Gastrocnemius medialis (tissue), 4 donors: ENCODE measurements around the gene TMEM217.

Source experiments
- CTCF ChIP-seq, 5 experiments: fragments of 450-650 bp in 3 of 5; fragments of 200-600 bp in 2 of 5; sonication (generic) in 2 of 5; IDR thresholded peaks in 4 of 5; conservative IDR thresholded peaks in 1 of 5; 1 replicate in 4 of 5; 2 replicates in 1 of 5; pipeline ENCODE4 v1.5.1; 2016 to 2019; ENCODE audit warnings: antibody characterized with exemption in 5 of 5, mild to moderate bottlenecking in 3 of 5, moderate library complexity in 3 of 5
- POLR2A ChIP-seq, 2 donors: fragments of 450-650 bp; IDR thresholded peaks; one replicate each; pipeline ENCODE4 v1.6.1; 2017; ENCODE audit warnings: antibody characterized with exemption in 2 of 2, mild to moderate bottlenecking in 2 of 2, moderate library complexity in 2 of 2

GRCh38 chr6:37303091-37303660 lies 45.2 kb upstream of the TMEM217 start:
- TF ChIP-seq CTCF (IDR thresholded peaks at IDR 0.05 in 4 of 5, conservative IDR thresholded peaks at IDR 0.05 in 1 of 5) (no peak), POLR2A (IDR thresholded peaks at IDR 0.05) (no peak)
